MM.1S (cell line): ENCODE data around the gene SMC5.

Experiments used
- CTCF ChIP-seq: fragments of 300-600 bp; sonication (generic); IDR thresholded peaks from 2 replicates; pipeline ENCODE4 v1.5.1; 2016; ENCODE audit warnings: antibody characterized with exemption, low read length, mixed read lengths
- EZH2 ChIP-seq: fragments of 300-600 bp; sonication (generic); optimal IDR thresholded peaks from 2 replicates; pipeline ENCODE3; 2017; ENCODE audit warnings: low read depth, mild to moderate bottlenecking, antibody characterized with exemption, low read length, mixed read lengths

- TF ChIP-seq CTCF (no peak), EZH2 (no peak)
These were observed 27.3 kb downstream of the SMC5 start for GRCh38 chr9:70285981-70286598.
